Measurements from ENCODE around the gene FAM163B. TPM values are rescaled to one million over a fixed set of nuclear protein-coding genes. Genes with fewer than 3 reads are reported as not detected.

FAM163B gene
- polyA plus RNA-seq, 1 of the 3 experiments (the other 2 are of a cell fraction) = 0.05 TPM

DNA sequence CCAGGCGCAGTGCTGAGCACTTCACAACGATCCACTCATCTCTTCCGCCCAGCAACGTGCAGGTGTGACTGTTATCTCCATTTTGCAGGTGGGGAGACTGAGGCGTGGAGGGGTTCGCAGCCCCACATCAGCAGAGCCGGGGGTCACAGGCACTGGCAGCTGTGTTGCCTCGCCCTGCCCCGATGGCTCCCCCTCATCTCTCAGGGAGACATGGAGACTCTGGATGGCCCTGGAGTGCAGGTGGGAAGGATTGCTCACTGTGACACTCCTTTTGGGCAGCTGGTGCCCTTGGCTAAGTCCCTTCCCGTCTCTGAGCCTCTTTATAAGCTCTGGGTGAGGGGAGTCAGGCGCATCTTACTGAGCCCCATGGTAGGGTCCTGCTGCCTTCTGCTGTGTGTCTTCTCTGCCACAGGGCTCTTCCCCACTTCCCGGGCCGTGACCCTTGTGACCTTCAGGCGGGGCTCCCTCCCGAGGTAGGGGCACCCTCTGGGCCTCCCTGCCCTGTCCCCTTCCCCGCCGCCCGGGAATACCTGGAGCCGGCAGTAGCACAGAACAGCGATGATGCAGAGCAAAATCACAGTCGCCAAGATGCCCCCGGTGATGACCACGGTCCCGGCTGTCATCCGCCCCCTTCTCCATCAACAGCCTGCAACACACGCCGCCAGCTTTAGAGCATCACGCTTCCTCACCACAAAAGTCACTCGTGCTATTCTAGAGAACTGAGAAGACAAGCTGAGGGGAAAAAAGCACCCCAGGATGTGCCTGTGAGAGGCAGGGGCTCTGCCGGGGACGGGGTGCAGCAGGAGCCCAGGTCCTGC, 29.4 kb downstream of the FAM163B start:
- Histone ChIP-seq H3K36me3 (replicated peaks in 1 of 2; ENCODE audit: control insufficient read depth in 1 of 2, insufficient read depth in 2 of 2, low read length in 1 of 2) (no peaks in the 10 kb centered on the region), H3F3A (replicated peaks; ENCODE audit: insufficient read depth) (no peaks in the 10 kb centered on the region), H3K9me3 (no peaks in the 10 kb centered on the region), H3K4me3 (ENCODE audit: low read depth in 2 of 2, low read length in 1 of 2) (no peak overlapping the region), H3K79me2 (ENCODE audit: insufficient read depth) (no peaks in the 10 kb centered on the region), H3K9ac (no peak overlapping the region), H3K4me2 (no peak overlapping the region), H3K4me1 (ENCODE audit: control insufficient read depth in 1 of 2, insufficient read depth in 2 of 2, low read depth in 1 of 2, low read length in 1 of 2) (peaks cover 0 to 77% of the 10 kb centered on the region in 2 experiments; a peak in 2 of 4 replicates), H3K9me2 (no peaks in the 10 kb centered on the region), H3K27me3 (ENCODE audit: insufficient read depth) (no peaks in the 10 kb centered on the region), H2AFZ (ENCODE audit: low read depth) (no peak overlapping the region), H3K27ac (ENCODE audit: low read depth in 2 of 2, low read length in 1 of 2) (peak overlapping the region in 1 of 2 experiments; percentile 100; a peak in 2 of 4 replicates), H4K20me1 (ENCODE audit: insufficient read depth) (no peaks in the 10 kb centered on the region)
- POLR2A ChIA-PET = interaction anchor here (0.8 to 3.0 kb wide), 2 partner anchors 56 kb away, joined by 4 to 47 read pairs; partner anchors contain the start of gene DBH
- no peak for TF ChIP-seq MEF2A (IDR thresholded peaks at IDR 0.05; ENCODE audit: borderline replicate concordance, low read depth)
- no peak for DNase-seq
- 64% methylated on average over 18 of the region's 31 CpGs for WGBS (ENCODE audit: low lambda C conversion rate)
- CTCF ChIA-PET = interaction anchor here (0.7 to 7.1 kb wide), 4 partner anchors 12 to 163 kb away, joined by 3 to 51 read pairs (median 4); partner anchors contain the start of gene ADAMTSL2

- TF ChIP-seq SMC3 (IDR thresholded peaks at IDR 0.05; ENCODE audit: low read depth, low read length) (no peak), FOXJ3 (CRISPR knock-in tag; IDR thresholded peaks at IDR 0.05) (no peak), NRF1 (IDR thresholded peaks at IDR 0.05; ENCODE audit: low read depth, low read length) (no peak), MEF2A (IDR thresholded peaks at IDR 0.05; ENCODE audit: borderline replicate concordance, low read depth) (no peak), FOXM1 (IDR thresholded peaks at IDR 0.05; ENCODE audit: low read depth) (no peak), RXRA (IDR thresholded peaks at IDR 0.05; ENCODE audit: borderline replicate concordance, low read depth) (no peak), USF2 (IDR thresholded peaks at IDR 0.05; ENCODE audit: borderline replicate concordance, low read depth, low read length) (no peak), GABPA (IDR thresholded peaks at IDR 0.05; ENCODE audit: low read depth) (no peak), TEAD4 (IDR thresholded peaks at IDR 0.05; ENCODE audit: borderline replicate concordance, insufficient read depth) (no peak), NFIC (IDR thresholded peaks at IDR 0.05; ENCODE audit: borderline replicate concordance) (no peak)
- Histone ChIP-seq H3K4me2 (no peak overlapping the region), H4K20me1 (ENCODE audit: insufficient read depth) (no peaks in the 10 kb centered on the region), H3K9me3 (no peaks in the 10 kb centered on the region), H3K9me2 (no peaks in the 10 kb centered on the region), H3K36me3 (replicated peaks in 1 of 2; ENCODE audit: control insufficient read depth in 1 of 2, insufficient read depth in 2 of 2, low read length in 1 of 2) (no peaks in the 10 kb centered on the region), H3K4me3 (ENCODE audit: low read depth in 2 of 2, low read length in 1 of 2) (no peak overlapping the region), H2AFZ (ENCODE audit: low read depth) (no peak overlapping the region), H3K27me3 (ENCODE audit: insufficient read depth) (no peaks in the 10 kb centered on the region), H3K9ac (no peak overlapping the region), H3K79me2 (ENCODE audit: insufficient read depth) (no peaks in the 10 kb centered on the region), H3K27ac (ENCODE audit: low read depth in 2 of 2, low read length in 1 of 2) (peak overlapping the region in 1 of 2 experiments; percentile 100; a peak in 2 of 4 replicates), H3K4me1 (ENCODE audit: control insufficient read depth in 1 of 2, insufficient read depth in 2 of 2, low read depth in 1 of 2, low read length in 1 of 2) (peaks cover 0 to 77% of the 10 kb centered on the region in 2 experiments; a peak in 2 of 4 replicates), H3F3A (replicated peaks; ENCODE audit: insufficient read depth) (no peaks in the 10 kb centered on the region)
- ChIA-PET CTCF (interaction anchor here (0.8 to 1.3 kb wide), 3 partner anchors 45 to 164 kb away, joined by 3 read pairs; partner anchors contain the start of gene ADAMTSL2), POLR2A (interaction anchor here (0.6 to 0.8 kb wide), 2 partner anchors 49 to 57 kb away, joined by 3 to 4 read pairs; partner anchors contain the start of gene DBH)
- WGBS (ENCODE audit: low lambda C conversion rate) = 86% methylated on average over 30 of the region's 41 CpGs
- DNase-seq = no peak
Measured at GRCh38 chr9:133578524-133579441, 30.4 kb downstream of the FAM163B start.

Data from SK-N-SH (cell line).